ENCODE results near the gene LRGUK. TPM values are rescaled to one million over a fixed set of nuclear protein-coding genes. Genes with fewer than 3 reads are reported as not detected.

The LRGUK gene
- total RNA-seq, 1 donor from 2014 or later: 0.05 TPM

GRCh38 chr7:134311807-134312206, 184.7 kb downstream of the LRGUK start:
- Mint-ChIP-seq H3K36me3 (ENCODE audit: low read depth) (peaks cover 3% of the 10 kb centered on the region), H3K27me3 (ENCODE audit: insufficient read depth) (no peaks in the 10 kb centered on the region), H3K4me1 (ENCODE audit: low read depth) (peaks cover 14% of the 10 kb centered on the region), H3K9me3 (no peaks in the 10 kb centered on the region), H3K27ac (no peak overlapping the region), H3K4me3 (no peak overlapping the region)
- no peak for DNase-seq (ENCODE audit: low spot score)
- intact Hi-C loops (cut with micrococcal nuclease): loop anchor here (10.0 kb wide), 1 partner anchor 1877 kb away; no protein-coding TSS in a partner anchor

DNA sequence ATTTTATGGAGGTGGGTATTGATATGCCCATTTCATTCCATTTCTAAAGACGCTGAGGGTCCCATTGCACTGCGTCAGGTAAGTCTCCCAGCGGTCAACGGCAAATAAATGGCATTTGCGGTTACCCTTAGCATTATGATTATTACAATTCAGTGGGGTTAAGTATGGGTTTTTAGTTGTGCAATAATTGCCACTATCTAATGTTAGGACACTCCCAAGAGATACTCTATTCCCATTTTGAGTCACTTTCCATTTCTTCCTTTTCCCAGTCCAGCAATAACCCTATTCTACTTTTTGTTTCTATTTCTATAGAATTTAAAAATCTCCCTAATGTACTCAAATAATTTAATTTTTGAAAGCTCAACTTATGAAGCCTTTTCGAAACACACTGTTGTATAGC, 185.6 kb downstream of the LRGUK start:
- intact Hi-C loops (cut with micrococcal nuclease): loop anchor here (10.0 kb wide), 1 partner anchor 1878 kb away; no protein-coding TSS in a partner anchor
- Mint-ChIP-seq H3K4me1 (ENCODE audit: low read depth) (peaks cover 20% of the 10 kb centered on the region), H3K36me3 (ENCODE audit: low read depth) (peaks cover 3% of the 10 kb centered on the region)

DNA sequence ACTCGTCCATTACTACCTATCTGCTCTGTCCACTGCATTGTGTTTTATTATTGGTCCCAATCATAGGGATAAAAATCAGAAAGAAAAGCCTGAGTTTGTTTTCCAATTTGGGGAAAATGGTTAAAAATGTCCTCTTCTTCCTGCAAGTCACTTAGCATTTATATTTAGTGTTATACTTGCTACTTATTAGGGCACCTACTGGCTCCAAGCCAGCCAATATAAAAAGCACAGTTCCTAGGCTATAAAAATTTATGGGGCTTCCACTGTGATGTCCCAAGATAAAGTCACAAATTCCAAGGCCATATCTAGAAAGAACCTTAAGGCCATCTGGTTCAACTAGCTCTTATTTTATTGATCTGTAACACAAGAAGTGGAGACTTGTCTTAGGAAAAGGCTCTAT, 186.4 kb downstream of the LRGUK start:
- intact Hi-C loops (cut with micrococcal nuclease): loop anchor here (10.0 kb wide), 1 partner anchor 1879 kb away; no protein-coding TSS in a partner anchor
- no peaks in the 10 kb centered on the region for H3K9me3 Mint-ChIP-seq
- H3K36me3 Mint-ChIP-seq (ENCODE audit: low read depth): peaks cover 2% of the 10 kb centered on the region
- H3K4me1 Mint-ChIP-seq (ENCODE audit: low read depth): peaks cover 21% of the 10 kb centered on the region
- no peak for DNase-seq (ENCODE audit: low spot score)
- no peak overlapping the region for H3K27ac Mint-ChIP-seq
- no peak overlapping the region for H3K4me3 Mint-ChIP-seq
- H3K27me3 Mint-ChIP-seq (ENCODE audit: insufficient read depth): no peaks in the 10 kb centered on the region

More for the DNA sequence above, 185.6 kb downstream of the LRGUK start:
- Mint-ChIP-seq H3K9me3 (no peaks in the 10 kb centered on the region), H3K27me3 (ENCODE audit: insufficient read depth) (no peaks in the 10 kb centered on the region), H3K27ac (no peak overlapping the region), H3K4me3 (no peak overlapping the region)
- no peak for DNase-seq (ENCODE audit: low spot score)

Other genes with a start within 250 kb of the LRGUK start
- gene SLC35B4, start 189.6 kb downstream of the LRGUK start, total RNA-seq: 22.4 and 23.3 TPM in 2 replicates

Data from activated T-helper 1 cell treated with anti-CD3 and anti-CD28 coated beads, Interleukin-12 subunit alpha, Interleukin-12 subunit beta, Interleukin-2, Interleukin-4 antibody, amounts not matched to agents 30 ng/mL and 10 ng/mL and 1 ng/mL, durations not matched to agents 14 hours and 24 hours and 36 hours (primary cell).